Amniotic stem cell (primary cell): ENCODE data around the gene CCDC191.
A peak's percentile ranks its signal among the peaks of the same experiment; 100 is the strongest.

Experiments used
- DNase-seq: peaks from one replicate; lab custom pipeline; 2025; lab: John Stamatoyannopoulos, UW

CCDC191 gene

GRCh38 chr3:113966172-113966571 is 90.2 kb downstream of the CCDC191 start:
- no peak for DNase-seq

- no peak for DNase-seq
Measured at GRCh38 chr3:113963879-113964278, 92.4 kb downstream of the CCDC191 start.

DNA sequence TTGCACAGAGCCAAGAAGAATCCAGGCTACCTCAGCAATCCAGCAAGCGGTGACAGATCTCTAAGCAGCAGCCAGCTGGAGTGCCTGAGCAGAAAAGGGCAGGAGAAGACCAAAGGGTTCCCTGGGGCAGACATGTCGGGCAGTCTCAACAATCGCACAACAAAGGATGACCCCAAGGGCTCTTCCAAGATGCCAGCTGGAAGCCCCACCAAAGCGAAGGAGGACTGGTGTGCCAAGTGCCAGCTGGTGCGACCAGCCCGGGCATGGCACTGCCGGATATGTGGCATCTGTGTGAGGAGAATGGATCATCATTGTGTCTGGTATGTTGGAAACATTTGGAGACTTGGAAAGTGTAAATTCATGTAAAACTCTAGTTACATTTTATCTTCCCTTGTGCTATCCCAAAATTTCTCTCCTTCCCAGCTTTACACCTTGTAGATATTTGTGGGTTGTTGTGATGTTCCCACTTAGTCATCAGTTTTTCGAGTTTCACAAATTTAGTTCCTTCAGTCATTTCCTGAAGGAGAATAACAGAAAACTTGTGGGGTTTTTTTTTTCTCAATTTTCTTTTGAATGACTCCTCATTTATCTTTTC is 102.1 kb downstream of the CCDC191 start:
- DNase-seq = no peak

GRCh38 chr3:113953677-113954076 is 102.6 kb downstream of the CCDC191 start:
- no peak for DNase-seq

DNA sequence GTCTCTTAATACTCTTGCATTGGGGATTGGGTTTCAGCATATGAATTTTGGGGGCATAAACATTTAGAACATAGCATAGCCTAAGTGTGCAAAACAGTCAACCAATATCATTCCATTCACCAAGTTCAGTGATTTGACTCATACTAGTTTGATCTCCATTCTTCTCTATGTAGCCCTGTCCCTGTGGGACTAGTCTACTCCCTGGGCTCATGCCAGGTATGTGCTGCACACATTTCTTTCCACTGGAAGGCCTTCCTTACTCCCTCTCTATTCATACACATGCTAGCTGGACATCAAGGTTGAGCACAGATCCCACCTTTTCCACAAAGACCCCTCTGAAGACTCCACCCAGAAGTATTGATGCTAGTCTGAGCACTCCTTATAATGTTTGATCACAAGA is 103.4 kb downstream of the CCDC191 start:
- DNase-seq = no peak

DNA sequence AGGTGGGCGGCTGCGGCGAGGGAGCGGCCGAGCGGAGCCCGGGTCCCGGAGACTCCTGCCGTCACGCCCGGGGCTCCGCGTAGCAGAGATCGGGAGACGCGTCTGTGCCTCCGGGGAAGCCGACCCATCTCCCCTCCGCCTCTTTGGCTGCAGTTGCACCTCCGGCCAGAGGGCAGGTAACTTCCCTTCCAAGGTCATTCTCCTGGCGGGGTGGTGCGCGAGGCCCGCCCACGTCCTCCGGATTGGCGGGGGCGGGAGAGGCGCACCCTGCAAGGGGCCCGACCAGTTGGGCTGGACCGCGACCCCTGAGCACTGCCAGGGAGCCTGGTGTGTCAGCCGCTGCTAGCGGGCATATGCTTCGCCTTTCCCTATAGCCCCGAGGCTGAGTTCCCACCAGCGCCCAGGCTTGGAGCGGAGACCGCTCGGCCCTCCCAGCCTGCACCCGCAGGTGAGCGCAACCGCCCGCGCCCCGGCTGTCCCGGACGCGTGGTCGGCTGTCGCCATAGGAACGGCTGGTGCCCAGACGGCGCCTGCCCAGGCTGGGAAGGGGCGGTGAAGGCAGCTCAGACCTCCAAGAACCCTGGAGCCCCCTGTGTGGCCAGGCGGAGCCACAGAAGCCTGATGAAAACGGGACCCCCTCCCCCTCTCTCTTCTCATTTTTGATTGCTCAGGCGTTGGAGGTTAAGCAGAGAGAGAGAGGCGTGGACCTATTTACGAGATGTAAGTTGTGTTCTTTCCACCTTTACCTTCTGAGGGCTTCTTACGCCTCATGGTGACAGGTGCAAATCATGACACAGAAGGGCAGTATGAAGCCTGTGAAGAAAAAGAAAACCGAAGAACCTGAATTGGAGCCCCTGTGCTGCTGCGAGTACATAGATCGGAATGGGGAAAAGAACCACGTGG is 108.1 kb downstream of the CCDC191 start:
- no peak for DNase-seq

- peak; percentile 4 for DNase-seq
Measured at GRCh38 chr3:113947372-113948014, 108.8 kb downstream of the CCDC191 start, which contains the start of gene ZDHHC23. TSS of gene ZDHHC23 (plus strand) at chr3:113948013. CDS start at chr3:113948803, 790 bp downstream.

DNA sequence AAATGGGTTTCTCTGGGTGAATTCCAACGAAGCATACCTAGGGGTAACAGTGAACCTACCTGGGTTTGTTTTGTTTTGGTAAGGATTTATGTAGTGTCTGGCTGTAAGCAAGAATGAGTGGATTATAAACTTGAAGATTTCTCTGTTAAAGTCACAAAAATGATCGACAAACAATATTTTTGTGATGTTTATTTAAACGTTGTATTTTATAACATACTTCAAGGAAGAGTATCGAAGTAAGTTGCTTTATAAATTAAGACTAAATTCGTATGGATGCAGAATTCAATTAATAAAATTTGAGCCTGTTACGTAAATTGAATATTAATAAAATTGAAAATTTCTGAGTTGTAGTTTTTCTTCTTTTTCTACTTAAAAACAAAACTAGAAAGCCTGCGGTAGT is 109.5 kb downstream of the CCDC191 start:
- no peak for DNase-seq

GRCh38 chr3:113927556-113927955 is 128.8 kb downstream of the CCDC191 start:
- no peak for DNase-seq

GRCh38 chr3:113914646-113915045 is 141.7 kb downstream of the CCDC191 start:
- peak; percentile 34 for DNase-seq
